ENCODE measurements around the gene BTN3A1.
"Not testable (repeated sequence)": the region's sequence is repeated elsewhere in the genome, so short reads cannot be mapped to it uniquely, and the experiment has no call there.

Gene BTN3A1

GRCh38 chr6:26415036-26415614 lies 13.1 kb downstream of the BTN3A1 start:
- DNase-seq (ENCODE audit: low read depth) = no peak

- peak; percentile 52 for DNase-seq (ENCODE audit: low read depth)
Measured at GRCh38 chr6:26415791-26416190, 13.7 kb downstream of the BTN3A1 start.

- no peak for DNase-seq (ENCODE audit: low read depth)
Measured at GRCh38 chr6:26416288-26416687, 14.2 kb downstream of the BTN3A1 start.

- DNase-seq (ENCODE audit: low read depth) = not testable (repeated sequence)
Measured at GRCh38 chr6:26418077-26418476, 16.0 kb downstream of the BTN3A1 start.

- DNase-seq (ENCODE audit: low read depth) = not testable (repeated sequence)
Measured at GRCh38 chr6:26418795-26419194, 16.7 kb downstream of the BTN3A1 start.

GRCh38 chr6:26420688-26421171 lies 18.7 kb downstream of the BTN3A1 start:
- DNase-seq (ENCODE audit: low read depth) = peak; percentile 71

GRCh38 chr6:26421259-26422144 lies 19.4 kb downstream of the BTN3A1 start:
- peak; percentile 95 for DNase-seq (ENCODE audit: low read depth)

GRCh38 chr6:26422329-26422728 lies 20.3 kb downstream of the BTN3A1 start:
- DNase-seq (ENCODE audit: low read depth) = no peak

GRCh38 chr6:26426691-26427450 lies 24.8 kb downstream of the BTN3A1 start:
- no peak for DNase-seq (ENCODE audit: low read depth)

- DNase-seq (ENCODE audit: low read depth) = no peak
Measured at GRCh38 chr6:26427451-26427809, 25.4 kb downstream of the BTN3A1 start.

- DNase-seq (ENCODE audit: low read depth) = no peak
Measured at GRCh38 chr6:26428206-26428605, 26.1 kb downstream of the BTN3A1 start.

- DNase-seq (ENCODE audit: low read depth) = no peak
Measured at GRCh38 chr6:26430787-26431186, 28.7 kb downstream of the BTN3A1 start.

- no peak for DNase-seq (ENCODE audit: low read depth)
Measured at GRCh38 chr6:26431258-26432172, 29.4 kb downstream of the BTN3A1 start.

- DNase-seq (ENCODE audit: low read depth) = no peak
Measured at GRCh38 chr6:26432627-26433201, 30.6 kb downstream of the BTN3A1 start.

GRCh38 chr6:26433680-26434079 lies 31.6 kb downstream of the BTN3A1 start:
- DNase-seq (ENCODE audit: low read depth) = not testable (repeated sequence)

- DNase-seq (ENCODE audit: low read depth) = no peak
Measured at GRCh38 chr6:26436018-26436417, 33.9 kb downstream of the BTN3A1 start.

GRCh38 chr6:26437550-26437949 lies 35.5 kb downstream of the BTN3A1 start:
- no peak for DNase-seq (ENCODE audit: low read depth)

GRCh38 chr6:26438000-26438399 lies 35.9 kb downstream of the BTN3A1 start:
- DNase-seq (ENCODE audit: low read depth) = no peak

- no peak for DNase-seq (ENCODE audit: low read depth)
Measured at GRCh38 chr6:26439151-26440125, 37.4 kb downstream of the BTN3A1 start.

GRCh38 chr6:26440977-26441358 lies 38.9 kb downstream of the BTN3A1 start:
- DNase-seq (ENCODE audit: low read depth) = no peak
